ENCODE results near the gene APCDD1.

Gene APCDD1

GRCh38 chr18:10457767-10458166, 3.3 kb downstream of the APCDD1 start:
- TF ChIP-seq, protein P1, sequence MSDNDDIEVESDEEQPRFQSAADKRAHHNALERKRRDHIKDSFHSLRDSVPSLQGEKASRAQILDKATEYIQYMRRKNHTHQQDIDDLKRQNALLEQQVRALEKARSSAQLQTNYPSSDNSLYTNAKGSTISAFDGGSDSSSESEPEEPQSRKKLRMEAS (IDR thresholded peaks at IDR 0.05): no peak
- TF ChIP-seq ZBTB7A (IDR thresholded peaks at IDR 0.05; ENCODE audit: low read depth): no peak

GRCh38 chr18:10458691-10459090, 4.3 kb downstream of the APCDD1 start:
- TF ChIP-seq USF1 (IDR thresholded peaks at IDR 0.05): no peak
- TF ChIP-seq, protein P2, sequence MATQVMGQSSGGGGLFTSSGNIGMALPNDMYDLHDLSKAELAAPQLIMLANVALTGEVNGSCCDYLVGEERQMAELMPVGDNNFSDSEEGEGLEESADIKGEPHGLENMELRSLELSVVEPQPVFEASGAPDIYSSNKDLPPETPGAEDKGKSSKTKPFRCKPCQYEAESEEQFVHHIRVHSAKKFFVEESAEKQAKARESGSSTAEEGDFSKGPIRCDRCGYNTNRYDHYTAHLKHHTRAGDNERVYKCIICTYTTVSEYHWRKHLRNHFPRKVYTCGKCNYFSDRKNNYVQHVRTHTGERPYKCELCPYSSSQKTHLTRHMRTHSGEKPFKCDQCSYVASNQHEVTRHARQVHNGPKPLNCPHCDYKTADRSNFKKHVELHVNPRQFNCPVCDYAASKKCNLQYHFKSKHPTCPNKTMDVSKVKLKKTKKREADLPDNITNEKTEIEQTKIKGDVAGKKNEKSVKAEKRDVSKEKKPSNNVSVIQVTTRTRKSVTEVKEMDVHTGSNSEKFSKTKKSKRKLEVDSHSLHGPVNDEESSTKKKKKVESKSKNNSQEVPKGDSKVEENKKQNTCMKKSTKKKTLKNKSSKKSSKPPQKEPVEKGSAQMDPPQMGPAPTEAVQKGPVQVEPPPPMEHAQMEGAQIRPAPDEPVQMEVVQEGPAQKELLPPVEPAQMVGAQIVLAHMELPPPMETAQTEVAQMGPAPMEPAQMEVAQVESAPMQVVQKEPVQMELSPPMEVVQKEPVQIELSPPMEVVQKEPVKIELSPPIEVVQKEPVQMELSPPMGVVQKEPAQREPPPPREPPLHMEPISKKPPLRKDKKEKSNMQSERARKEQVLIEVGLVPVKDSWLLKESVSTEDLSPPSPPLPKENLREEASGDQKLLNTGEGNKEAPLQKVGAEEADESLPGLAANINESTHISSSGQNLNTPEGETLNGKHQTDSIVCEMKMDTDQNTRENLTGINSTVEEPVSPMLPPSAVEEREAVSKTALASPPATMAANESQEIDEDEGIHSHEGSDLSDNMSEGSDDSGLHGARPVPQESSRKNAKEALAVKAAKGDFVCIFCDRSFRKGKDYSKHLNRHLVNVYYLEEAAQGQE (IDR thresholded peaks at IDR 0.05; ENCODE audit: low read depth): no peak
- no peak for TF ChIP-seq ZBTB7A (IDR thresholded peaks at IDR 0.05; ENCODE audit: low read depth)
- TF ChIP-seq NFIC (IDR thresholded peaks at IDR 0.05): no peak
- no peak for TF ChIP-seq CEBPB (IDR thresholded peaks at IDR 0.05)
- TF ChIP-seq TEAD4 (IDR thresholded peaks at IDR 0.05): no peak
- TF ChIP-seq CREB1 (IDR thresholded peaks at IDR 0.05; ENCODE audit: low read depth): no peak
- TF ChIP-seq, protein P1 (IDR thresholded peaks at IDR 0.05): no peak
- no peak for TF ChIP-seq YY1 (IDR thresholded peaks at IDR 0.05; ENCODE audit: low read depth)
- no peak for TF ChIP-seq EP300 (IDR thresholded peaks at IDR 0.05; ENCODE audit: borderline replicate concordance)
- TF ChIP-seq TAF1 (IDR thresholded peaks at IDR 0.05; ENCODE audit: low read depth): no peak
- TF ChIP-seq EGR1 (IDR thresholded peaks at IDR 0.05): no peak
- no peak for TF ChIP-seq FOXM1 (IDR thresholded peaks at IDR 0.05; ENCODE audit: borderline replicate concordance, low read depth)
- no peak for TF ChIP-seq TCF12 (IDR thresholded peaks at IDR 0.05; ENCODE audit: low read depth)
- TF ChIP-seq RAD21 (IDR thresholded peaks at IDR 0.05; ENCODE audit: low read depth): no peak

GRCh38 chr18:10459587-10459986, 5.2 kb downstream of the APCDD1 start:
- TF ChIP-seq ZBTB7A (IDR thresholded peaks at IDR 0.05; ENCODE audit: low read depth): no peak
- TF ChIP-seq, protein P1 (IDR thresholded peaks at IDR 0.05): no peak
- no peak for TF ChIP-seq TEAD4 (IDR thresholded peaks at IDR 0.05)
- TF ChIP-seq RAD21 (IDR thresholded peaks at IDR 0.05; ENCODE audit: low read depth): no peak
- TF ChIP-seq NFIC (IDR thresholded peaks at IDR 0.05): no peak
- TF ChIP-seq YY1 (IDR thresholded peaks at IDR 0.05; ENCODE audit: low read depth): no peak
- TF ChIP-seq USF1 (IDR thresholded peaks at IDR 0.05): no peak
- no peak for TF ChIP-seq EGR1 (IDR thresholded peaks at IDR 0.05)
- no peak for TF ChIP-seq CEBPB (IDR thresholded peaks at IDR 0.05)
- no peak for TF ChIP-seq TAF1 (IDR thresholded peaks at IDR 0.05; ENCODE audit: low read depth)
- TF ChIP-seq TCF12 (IDR thresholded peaks at IDR 0.05; ENCODE audit: low read depth): no peak
- TF ChIP-seq CREB1 (IDR thresholded peaks at IDR 0.05; ENCODE audit: low read depth): no peak
- no peak for TF ChIP-seq FOXM1 (IDR thresholded peaks at IDR 0.05; ENCODE audit: borderline replicate concordance, low read depth)
- no peak for TF ChIP-seq EP300 (IDR thresholded peaks at IDR 0.05; ENCODE audit: borderline replicate concordance)
- TF ChIP-seq, protein P2 (IDR thresholded peaks at IDR 0.05; ENCODE audit: low read depth): no peak

GRCh38 chr18:10460414-10461018, 6.1 kb downstream of the APCDD1 start:
- TF ChIP-seq YY1 (IDR thresholded peaks at IDR 0.05; ENCODE audit: low read depth) (no peak), TAF1 (IDR thresholded peaks at IDR 0.05; ENCODE audit: low read depth) (no peak), TEAD4 (IDR thresholded peaks at IDR 0.05) (no peak), TCF12 (IDR thresholded peaks at IDR 0.05; ENCODE audit: low read depth) (no peak), RAD21 (IDR thresholded peaks at IDR 0.05; ENCODE audit: low read depth) (no peak), CEBPB (IDR thresholded peaks at IDR 0.05) (no peak), USF1 (IDR thresholded peaks at IDR 0.05) (no peak), EP300 (IDR thresholded peaks at IDR 0.05; ENCODE audit: borderline replicate concordance) (no peak), FOXM1 (IDR thresholded peaks at IDR 0.05; ENCODE audit: borderline replicate concordance, low read depth) (no peak), ZBTB7A (IDR thresholded peaks at IDR 0.05; ENCODE audit: low read depth) (no peak), NFIC (IDR thresholded peaks at IDR 0.05) (no peak), EGR1 (IDR thresholded peaks at IDR 0.05) (no peak)

DNA sequence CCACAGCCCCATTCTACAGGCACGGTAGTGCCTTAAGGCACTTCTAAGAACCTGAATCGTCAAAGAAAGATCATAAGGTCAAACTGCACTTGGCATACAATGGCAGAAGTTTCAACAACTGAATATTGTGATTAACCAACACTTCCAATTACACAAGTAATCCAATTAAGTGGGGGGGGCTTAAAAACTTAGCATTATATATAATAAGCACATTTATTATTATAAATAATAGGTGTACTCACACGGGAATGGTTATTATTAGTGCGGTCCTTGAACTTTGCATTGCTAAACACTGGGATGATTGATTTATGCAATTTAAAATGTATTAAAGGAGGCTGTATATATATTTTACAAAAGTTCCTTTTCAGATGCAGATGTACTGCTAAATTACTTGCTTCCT, 7.6 kb downstream of the APCDD1 start:
- TF ChIP-seq USF1 (IDR thresholded peaks at IDR 0.05) (no peak), TAF1 (IDR thresholded peaks at IDR 0.05; ENCODE audit: low read depth) (no peak), NFIC (IDR thresholded peaks at IDR 0.05) (no peak), CREB1 (IDR thresholded peaks at IDR 0.05; ENCODE audit: low read depth) (no peak), EP300 (IDR thresholded peaks at IDR 0.05; ENCODE audit: borderline replicate concordance) (no peak), EGR1 (IDR thresholded peaks at IDR 0.05) (no peak), RAD21 (IDR thresholded peaks at IDR 0.05; ENCODE audit: low read depth) (no peak), FOXM1 (IDR thresholded peaks at IDR 0.05; ENCODE audit: borderline replicate concordance, low read depth) (no peak), CEBPB (IDR thresholded peaks at IDR 0.05) (no peak), TCF12 (IDR thresholded peaks at IDR 0.05; ENCODE audit: low read depth) (no peak), ZBTB7A (IDR thresholded peaks at IDR 0.05; ENCODE audit: low read depth) (no peak), TEAD4 (IDR thresholded peaks at IDR 0.05) (no peak), YY1 (IDR thresholded peaks at IDR 0.05; ENCODE audit: low read depth) (no peak)
- TF ChIP-seq, protein P1 (IDR thresholded peaks at IDR 0.05): no peak
- TF ChIP-seq, protein P2 (IDR thresholded peaks at IDR 0.05; ENCODE audit: low read depth): no peak

All from Ishikawa (cell line).